AG04449 (cell line): ENCODE measurements around the gene RNF123.

ENCODE experiments used
- CTCF ChIA-PET: fragments of 350-600 bp; formaldehyde crosslinking; extraction: SDS; loops from one replicate; lab custom pipeline; 2021; ENCODE audit warnings: antibody characterized with exemption; lab: Yijun Ruan, JAX
- POLR2A ChIA-PET: fragments of 400-600, 350-600 bp; formaldehyde crosslinking; extraction: SDS; loops from one replicate; lab custom pipeline; 2020; ENCODE audit warnings: antibody characterized with exemption, inconsistent platforms; lab: Yijun Ruan, JAX
- DNase-seq: peaks from one replicate; pipeline ENCODE4 v3.0.0-alpha.2; 2010; ENCODE audit warnings: low read depth, low spot score
- H3K4me3 ChIP-seq: 2 replicates; pipeline ENCODE4 v1.5.1; 2011; ENCODE audit warnings: low read depth, mild to moderate bottlenecking, control low read depth, low read length
- CTCF ChIP-seq: IDR thresholded peaks from one replicate; pipeline ENCODE4 v1.5.1; 2011; ENCODE audit warnings: mild to moderate bottlenecking, moderate library complexity, low read length, control low read depth, inconsistent platforms; ENCODE audit not compliant: insufficient read depth; ENCODE audit errors: missing control alignments

Gene RNF123

GRCh38 chr3:49662021-49662420 lies 27.3 kb upstream of the RNF123 start:
- POLR2A ChIA-PET = no interaction called here
- no peak for DNase-seq
- TF ChIP-seq CTCF = no peak
- CTCF ChIA-PET = no interaction called here
- H3K4me3 ChIP-seq = no peak overlapping the region

- no peak for DNase-seq
- ChIA-PET CTCF (interaction anchor here (1.7 to 5.3 kb wide), 2 partner anchors 10 to 123 kb away, joined by 5 to 54 read pairs; no protein-coding TSS in a partner anchor), POLR2A (no interaction called here)
- H3K4me3 ChIP-seq = no peak overlapping the region
- TF ChIP-seq CTCF = no peak
These were observed 26.5 kb upstream of the RNF123 start for GRCh38 chr3:49662720-49663413.

- DNase-seq = no peak
- no peak for TF ChIP-seq CTCF
- POLR2A ChIA-PET = no interaction called here
- CTCF ChIA-PET = interaction anchor here (1.7 to 5.3 kb wide), 2 partner anchors 9 to 124 kb away, joined by 5 to 54 read pairs; no protein-coding TSS in a partner anchor
- no peak overlapping the region for H3K4me3 ChIP-seq
These were observed 25.5 kb upstream of the RNF123 start for GRCh38 chr3:49663831-49664230.

DNA sequence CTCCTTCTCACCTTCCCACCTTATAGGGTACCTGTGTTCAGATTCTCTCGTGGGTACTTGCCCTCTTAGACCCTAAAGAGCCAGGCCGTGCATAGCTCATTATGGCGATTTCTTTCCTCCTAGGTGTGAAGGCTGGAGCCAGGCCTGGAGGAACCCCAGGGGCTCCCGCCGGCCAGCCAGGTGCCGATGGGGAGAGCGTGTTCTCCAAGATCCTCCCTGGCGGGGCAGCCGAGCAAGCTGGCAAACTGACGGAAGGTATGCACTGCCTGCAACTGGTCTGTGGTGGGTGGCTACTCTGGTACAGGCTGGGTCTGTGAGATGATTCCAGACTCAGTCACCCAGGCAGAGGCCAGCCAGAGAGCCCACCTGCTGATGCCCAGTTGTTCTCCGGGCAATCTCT lies 25.1 kb upstream of the RNF123 start:
- POLR2A ChIA-PET = no interaction called here
- CTCF ChIA-PET = interaction anchor here (1.7 to 5.3 kb wide), 2 partner anchors 8 to 125 kb away, joined by 5 to 54 read pairs; no protein-coding TSS in a partner anchor
- H3K4me3 ChIP-seq = no peak overlapping the region
- no peak for DNase-seq
- TF ChIP-seq CTCF = no peak

- no peak overlapping the region for H3K4me3 ChIP-seq
- ChIA-PET CTCF (interaction anchor here (0.7 to 5.3 kb wide), 6 partner anchors 20 to 132 kb away, joined by 3 to 54 read pairs (median 3); no protein-coding TSS in a partner anchor), POLR2A (interaction anchor here (0.7 to 1.4 kb wide), 2 partner anchors 41 to 126 kb away, joined by 3 to 5 read pairs; no protein-coding TSS in a partner anchor)
- no peak for TF ChIP-seq CTCF
- DNase-seq = no peak
These were observed 23.4 kb upstream of the RNF123 start for GRCh38 chr3:49665822-49666519.

DNA sequence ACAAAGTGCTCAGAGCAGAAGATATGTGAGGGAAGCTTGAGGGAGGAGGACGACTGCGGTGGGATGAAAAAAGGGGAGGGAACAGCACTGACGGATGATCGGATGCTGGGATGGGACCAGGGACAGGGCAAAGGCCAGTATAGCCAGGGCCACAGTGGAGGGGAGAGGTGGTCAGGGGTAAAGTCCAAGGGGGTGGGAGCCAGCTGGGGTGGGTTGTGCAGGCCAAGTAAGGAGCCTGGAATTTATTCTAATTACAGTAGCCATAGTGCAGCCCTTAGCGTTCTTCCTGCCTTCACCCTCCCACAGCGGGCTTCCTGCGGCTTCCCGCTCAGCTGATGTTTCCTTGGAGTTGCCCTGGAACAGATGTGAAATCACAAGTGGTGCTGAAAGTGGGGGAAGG lies 22.8 kb upstream of the RNF123 start:
- ChIA-PET POLR2A (interaction anchor here (0.7 to 1.4 kb wide), 3 partner anchors 42 to 263 kb away, joined by 3 to 5 read pairs (median 3); no protein-coding TSS in a partner anchor), CTCF (interaction anchor here (0.7 to 5.3 kb wide), 6 partner anchors 21 to 133 kb away, joined by 3 to 54 read pairs (median 3); no protein-coding TSS in a partner anchor)

More for the DNA sequence above, 22.8 kb upstream of the RNF123 start:
- no peak for TF ChIP-seq CTCF
- no peak overlapping the region for H3K4me3 ChIP-seq
- no peak for DNase-seq
